ENCODE measurements around the gene DIS3L.
"Not testable (repeated sequence)": the region's sequence is repeated elsewhere in the genome, so short reads cannot be mapped to it uniquely, and the experiment has no call there.

DNA sequence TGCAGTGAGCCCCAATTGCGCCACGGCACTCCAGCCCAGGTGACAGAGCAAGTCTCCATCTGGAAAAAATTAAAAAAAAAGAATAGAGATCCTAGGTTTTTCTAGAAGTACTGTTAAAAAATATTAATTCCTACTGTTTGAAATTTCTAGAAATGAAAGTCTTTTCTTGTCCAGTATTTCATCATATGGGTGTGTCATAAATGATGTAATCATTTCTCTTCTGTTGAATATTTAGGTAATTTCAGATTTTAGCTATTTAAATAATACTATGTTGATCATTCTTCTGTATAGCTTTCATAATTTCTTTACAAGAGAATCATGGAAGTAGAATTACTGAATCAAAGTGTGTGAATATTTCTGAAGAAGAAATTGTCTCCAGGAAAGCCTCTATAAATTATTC lies 88.0 kb downstream of the DIS3L start:
- not testable (repeated sequence) for TF ChIP-seq CTCF (IDR thresholded peaks at IDR 0.05); PREB (CRISPR knock-in tag; IDR thresholded peaks at IDR 0.05; ENCODE audit: borderline replicate concordance); STAT6 (CRISPR knock-in tag; conservative IDR thresholded peaks at IDR 0.05; ENCODE audit: low read depth)
- TF ChIP-seq, protein P1, sequence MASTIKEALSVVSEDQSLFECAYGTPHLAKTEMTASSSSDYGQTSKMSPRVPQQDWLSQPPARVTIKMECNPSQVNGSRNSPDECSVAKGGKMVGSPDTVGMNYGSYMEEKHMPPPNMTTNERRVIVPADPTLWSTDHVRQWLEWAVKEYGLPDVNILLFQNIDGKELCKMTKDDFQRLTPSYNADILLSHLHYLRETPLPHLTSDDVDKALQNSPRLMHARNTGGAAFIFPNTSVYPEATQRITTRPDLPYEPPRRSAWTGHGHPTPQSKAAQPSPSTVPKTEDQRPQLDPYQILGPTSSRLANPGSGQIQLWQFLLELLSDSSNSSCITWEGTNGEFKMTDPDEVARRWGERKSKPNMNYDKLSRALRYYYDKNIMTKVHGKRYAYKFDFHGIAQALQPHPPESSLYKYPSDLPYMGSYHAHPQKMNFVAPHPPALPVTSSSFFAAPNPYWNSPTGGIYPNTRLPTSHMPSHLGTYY (CRISPR knock-in tag; IDR thresholded peaks at IDR 0.05) = not testable (repeated sequence)
- TF ChIP-seq, protein P2, sequence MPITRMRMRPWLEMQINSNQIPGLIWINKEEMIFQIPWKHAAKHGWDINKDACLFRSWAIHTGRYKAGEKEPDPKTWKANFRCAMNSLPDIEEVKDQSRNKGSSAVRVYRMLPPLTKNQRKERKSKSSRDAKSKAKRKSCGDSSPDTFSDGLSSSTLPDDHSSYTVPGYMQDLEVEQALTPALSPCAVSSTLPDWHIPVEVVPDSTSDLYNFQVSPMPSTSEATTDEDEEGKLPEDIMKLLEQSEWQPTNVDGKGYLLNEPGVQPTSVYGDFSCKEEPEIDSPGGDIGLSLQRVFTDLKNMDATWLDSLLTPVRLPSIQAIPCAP (CRISPR knock-in tag; IDR thresholded peaks at IDR 0.05) = not testable (repeated sequence)
